MM.1S (cell line): ENCODE results near the gene CAMK2A.

Experiments
- DNase-seq: peaks from one replicate; pipeline ENCODE4 v3.0.0-alpha.2; 2015
- H2AFZ ChIP-seq: fragments of 300-600 bp; sonication (generic); 2 replicates; pipeline ENCODE4 v1.6.0; 2016; ENCODE audit warnings: antibody characterized with exemption, low read length
- H3F3A ChIP-seq: fragments of 300-600 bp; sonication (generic); 2 replicates; pipeline ENCODE4 v1.6.1; 2016; ENCODE audit warnings: mild to moderate bottlenecking, antibody characterized with exemption, low read length, moderate library complexity, mixed read lengths; ENCODE audit not compliant: insufficient read depth
- H3K27ac ChIP-seq: fragments of 300-600 bp; sonication (generic); 2 replicates; pipeline ENCODE4 v1.5.1; 2016; ENCODE audit warnings: mild to moderate bottlenecking, low read length
- H3K27me3 ChIP-seq: fragments of 300-600 bp; sonication (generic); replicated peaks from 2 replicates; pipeline ENCODE4 v1.6.0; 2016; ENCODE audit warnings: low read length; ENCODE audit not compliant: insufficient read depth
- H3K36me3 ChIP-seq: fragments of 300-600 bp; sonication (generic); replicated peaks from 2 replicates; pipeline ENCODE4 v1.6.1; 2016; ENCODE audit warnings: mild to moderate bottlenecking, low read length, mixed read lengths; ENCODE audit not compliant: insufficient read depth
- H3K4me1 ChIP-seq: fragments of 300-600 bp; sonication (generic); 2 replicates; pipeline ENCODE4 v1.6.1; 2016; ENCODE audit warnings: low read length, mixed read lengths
- H3K4me2 ChIP-seq: fragments of 300-600 bp; sonication (generic); 2 replicates; pipeline ENCODE4 v1.6.0; 2016; ENCODE audit warnings: low read depth, low read length
- H3K4me3 ChIP-seq: fragments of 300-600 bp; sonication (generic); 2 replicates; pipeline ENCODE4 v1.5.1; 2016; ENCODE audit warnings: low read length, mixed read lengths
- H3K79me2 ChIP-seq: fragments of 300-600 bp; sonication (generic); 2 replicates; pipeline ENCODE4 v1.6.1; 2016; ENCODE audit warnings: mixed run types, low read length, mixed read lengths
- H3K9ac ChIP-seq: fragments of 300-600 bp; sonication (generic); 2 replicates; pipeline ENCODE4 v1.6.1; 2016; ENCODE audit warnings: low read length, mixed read lengths
- H3K9me2 ChIP-seq: fragments of 300-600 bp; sonication (generic); replicated peaks from 2 replicates; pipeline ENCODE4 v1.6.1; 2016; ENCODE audit warnings: mild to moderate bottlenecking, low read length, mixed read lengths; ENCODE audit not compliant: insufficient read depth
- H3K9me3 ChIP-seq: fragments of 300-600 bp; sonication (generic); replicated peaks from 2 replicates; pipeline ENCODE4 v1.6.1; 2016; ENCODE audit warnings: mild to moderate bottlenecking, low read length, mixed read lengths; ENCODE audit not compliant: insufficient read depth
- H4K20me1 ChIP-seq: fragments of 300-600 bp; sonication (generic); 2 replicates; pipeline ENCODE4 v1.6.1; 2016; ENCODE audit warnings: mild to moderate bottlenecking, low read length, moderate library complexity, mixed read lengths; ENCODE audit not compliant: insufficient read depth
- CTCF ChIP-seq: fragments of 300-600 bp; sonication (generic); IDR thresholded peaks from 2 replicates; pipeline ENCODE4 v1.5.1; 2016; ENCODE audit warnings: antibody characterized with exemption, low read length, mixed read lengths
- EZH2 ChIP-seq: fragments of 300-600 bp; sonication (generic); optimal IDR thresholded peaks from 2 replicates; pipeline ENCODE3; 2017; ENCODE audit warnings: low read depth, mild to moderate bottlenecking, antibody characterized with exemption, low read length, mixed read lengths
- EZH2phosphoT487 ChIP-seq: fragments of 300-600 bp; sonication (generic); IDR thresholded peaks from 2 replicates; pipeline ENCODE4 v1.6.1; 2018; ENCODE audit warnings: antibody characterized with exemption, low read length

CAMK2A gene

GRCh38 chr5:150222906-150223305 lies 66.7 kb downstream of the CAMK2A start:
- Histone ChIP-seq H3F3A (no peaks in the 10 kb centered on the region), H3K27ac (no peak overlapping the region), H3K27me3 (no peaks in the 10 kb centered on the region), H3K9ac (no peak overlapping the region), H3K79me2 (no peaks in the 10 kb centered on the region), H3K9me3 (no peaks in the 10 kb centered on the region), H3K9me2 (no peaks in the 10 kb centered on the region), H3K4me2 (no peak overlapping the region), H3K4me3 (no peak overlapping the region), H3K4me1 (no peaks in the 10 kb centered on the region), H4K20me1 (no peaks in the 10 kb centered on the region), H3K36me3 (no peaks in the 10 kb centered on the region), H2AFZ (no peak overlapping the region)
- no peak for DNase-seq
- TF ChIP-seq EZH2: no peak
- TF ChIP-seq EZH2phosphoT487: no peak
- no peak for TF ChIP-seq CTCF

GRCh38 chr5:150221471-150221870 lies 68.1 kb downstream of the CAMK2A start:
- no peak overlapping the region for H3K4me3 ChIP-seq
- H3K4me1 ChIP-seq: no peaks in the 10 kb centered on the region
- H3K27me3 ChIP-seq: no peaks in the 10 kb centered on the region
- H4K20me1 ChIP-seq: no peaks in the 10 kb centered on the region
- no peak for TF ChIP-seq EZH2
- TF ChIP-seq EZH2phosphoT487: no peak
- TF ChIP-seq CTCF: no peak
- no peak overlapping the region for H3K9ac ChIP-seq
- DNase-seq: no peak
- H3K79me2 ChIP-seq: no peaks in the 10 kb centered on the region
- no peaks in the 10 kb centered on the region for H3K9me3 ChIP-seq
- no peaks in the 10 kb centered on the region for H3K36me3 ChIP-seq
- no peak overlapping the region for H3K4me2 ChIP-seq
- H3K27ac ChIP-seq: no peak overlapping the region
- no peaks in the 10 kb centered on the region for H3K9me2 ChIP-seq
- H3F3A ChIP-seq: no peaks in the 10 kb centered on the region
- H2AFZ ChIP-seq: no peak overlapping the region

- H3K36me3 ChIP-seq: no peaks in the 10 kb centered on the region
- no peaks in the 10 kb centered on the region for H3K79me2 ChIP-seq
- no peak overlapping the region for H3K4me2 ChIP-seq
- TF ChIP-seq EZH2phosphoT487 (no peak), CTCF (no peak), EZH2 (no peak)
- H3K27ac ChIP-seq: no peak overlapping the region
- no peaks in the 10 kb centered on the region for H4K20me1 ChIP-seq
- no peak for DNase-seq
- no peaks in the 10 kb centered on the region for H3K9me2 ChIP-seq
- H3K4me3 ChIP-seq: no peak overlapping the region
- H3K4me1 ChIP-seq: no peaks in the 10 kb centered on the region
- no peaks in the 10 kb centered on the region for H3F3A ChIP-seq
- H3K27me3 ChIP-seq: no peaks in the 10 kb centered on the region
- H2AFZ ChIP-seq: no peak overlapping the region
- no peaks in the 10 kb centered on the region for H3K9me3 ChIP-seq
- no peak overlapping the region for H3K9ac ChIP-seq
Observed at GRCh38 chr5:150219861-150220260, 69.7 kb downstream of the CAMK2A start.
